HEK293 (cell line): Measurements from ENCODE around the gene SLC45A2.

ENCODE experiments used
- CTCF ChIA-PET: fragments of 350-600 bp; formaldehyde crosslinking; extraction: SDS; loops from one replicate; lab custom pipeline; 2021; ENCODE audit warnings: antibody characterized with exemption; lab: Yijun Ruan, JAX
- POLR2A ChIA-PET: fragments of 300-600 bp; formaldehyde crosslinking; extraction: SDS; loops from one replicate; lab custom pipeline; 2020; ENCODE audit warnings: antibody characterized with exemption, inconsistent platforms; lab: Yijun Ruan, JAX
- H3K27ac ChIP-seq: fragments of 200-500 bp; sonication (Bioruptor generic); 2 replicates; pipeline ENCODE4 v1.5.1; 2014; ENCODE audit warnings: low read depth, low read length, control low read depth, inconsistent platforms; ENCODE audit errors: extremely low read depth
- H3K36me3 ChIP-seq, 2 experiments: fragments of 200-500 bp in 1 of 2; sonication (Bioruptor generic) in 1 of 2; 1 replicate in 1 of 2; 2 replicates in 1 of 2; pipeline ENCODE4 v1.5.1; 2014 to 2017; ENCODE audit warnings: inconsistent platforms in 2 of 2, low read length in 2 of 2; ENCODE audit not compliant: control insufficient read depth in 2 of 2, insufficient read depth in 1 of 2
- H3K4me1 ChIP-seq: fragments of 200-500 bp; sonication (Bioruptor generic); 2 replicates; pipeline ENCODE4 v1.5.1; 2014; ENCODE audit warnings: mild to moderate bottlenecking, low read length, inconsistent platforms; ENCODE audit not compliant: control insufficient read depth, insufficient read depth
- H3K4me3 ChIP-seq: 2 replicates; pipeline ENCODE4 v1.5.1; 2011; ENCODE audit warnings: low read depth, mild to moderate bottlenecking, control low read depth, low read length, moderate library complexity
- H3K9me3 ChIP-seq: fragments of 200-500 bp; sonication (Bioruptor generic); 2 replicates; pipeline ENCODE4 v1.5.1; 2014; ENCODE audit warnings: low read depth, low read length, inconsistent platforms; ENCODE audit not compliant: control insufficient read depth, insufficient read depth
- IKZF3 ChIP-seq: fragments of 450-650 bp; IDR thresholded peaks from 2 replicates; pipeline ENCODE4 v1.5.0; 2018; ENCODE audit warnings: missing biosample characterization, mild to moderate bottlenecking, missing genetic modification characterization, moderate library complexity
- KLF10 ChIP-seq: fragments of 450-650 bp; IDR thresholded peaks from 2 replicates; pipeline ENCODE4 v1.5.1; 2018; ENCODE audit warnings: missing biosample characterization, mild to moderate bottlenecking, missing genetic modification characterization
- MYNN ChIP-seq: fragments of 450-650 bp; formaldehyde crosslinking; IDR thresholded peaks from 2 replicates; pipeline ENCODE4 v1.5.1; 2016; ENCODE audit warnings: missing biosample characterization, missing genetic modification characterization, borderline replicate concordance
- REST ChIP-seq: fragments of 450-650 bp; formaldehyde crosslinking; IDR thresholded peaks from 2 replicates; pipeline ENCODE4 v1.5.1; 2016; ENCODE audit warnings: missing biosample characterization, missing genetic modification characterization
- ZBTB11 ChIP-seq: fragments of 450-650 bp; formaldehyde crosslinking; conservative IDR thresholded peaks from 2 replicates; pipeline ENCODE4 v1.5.1; 2016; ENCODE audit warnings: low read depth, missing biosample characterization, missing genetic modification characterization
- ZBTB26 ChIP-seq: fragments of 450-650 bp; formaldehyde crosslinking; optimal IDR thresholded peaks from 2 replicates; pipeline ENCODE3; 2016; ENCODE audit warnings: missing biosample characterization, mild to moderate bottlenecking, missing genetic modification characterization
- ZBTB7A ChIP-seq: fragments of 450-650 bp; formaldehyde crosslinking; IDR thresholded peaks from 2 replicates; pipeline ENCODE4 v1.5.1; 2016; ENCODE audit warnings: low read depth, missing biosample characterization, missing genetic modification characterization
- ZFP37 ChIP-seq: fragments of 450-650 bp; formaldehyde crosslinking; IDR thresholded peaks from 2 replicates; pipeline ENCODE4 v1.5.1; 2016; ENCODE audit warnings: missing biosample characterization, missing genetic modification characterization
- ZNF121 ChIP-seq: fragments of 450-650 bp; formaldehyde crosslinking; IDR thresholded peaks from 2 replicates; pipeline ENCODE4 v1.5.1; 2016; ENCODE audit warnings: missing biosample characterization, missing genetic modification characterization
- ZNF138 ChIP-seq: fragments of 450-650 bp; formaldehyde crosslinking; IDR thresholded peaks from 2 replicates; pipeline ENCODE4 v1.5.1; 2016; ENCODE audit warnings: missing biosample characterization, missing genetic modification characterization, borderline replicate concordance
- ZNF2 ChIP-seq: fragments of 450-650 bp; formaldehyde crosslinking; IDR thresholded peaks from 2 replicates; pipeline ENCODE4 v1.5.1; 2016; ENCODE audit warnings: missing biosample characterization, missing genetic modification characterization
- ZNF202 ChIP-seq: fragments of 450-650 bp; formaldehyde crosslinking; IDR thresholded peaks from 2 replicates; pipeline ENCODE4 v1.5.1; 2016; ENCODE audit warnings: missing biosample characterization, missing genetic modification characterization, borderline replicate concordance
- ZNF223 ChIP-seq: fragments of 450-650 bp; formaldehyde crosslinking; IDR thresholded peaks from 2 replicates; pipeline ENCODE4 v1.5.1; 2016; ENCODE audit warnings: missing biosample characterization, missing genetic modification characterization
- ZNF335 ChIP-seq: fragments of 450-650 bp; formaldehyde crosslinking; conservative IDR thresholded peaks from 2 replicates; pipeline ENCODE4 v1.5.1; 2016; ENCODE audit warnings: missing biosample characterization, missing genetic modification characterization
- ZNF514 ChIP-seq: fragments of 450-650 bp; formaldehyde crosslinking; IDR thresholded peaks from 2 replicates; pipeline ENCODE4 v1.5.1; 2016; ENCODE audit warnings: missing biosample characterization, missing genetic modification characterization
- ZNF529 ChIP-seq: fragments of 450-650 bp; formaldehyde crosslinking; IDR thresholded peaks from 2 replicates; pipeline ENCODE4 v1.5.1; 2017; ENCODE audit warnings: missing genetic modification characterization, missing biosample characterization; ENCODE audit not compliant: insufficient replicate concordance
- ZNF561 ChIP-seq: fragments of 450-650 bp; IDR thresholded peaks from 2 replicates; pipeline ENCODE4 v1.5.1; 2018; ENCODE audit warnings: missing biosample characterization, missing genetic modification characterization, borderline replicate concordance

Gene SLC45A2

GRCh38 chr5:33937707-33938506 is 46.6 kb downstream of the SLC45A2 start:
- POLR2A ChIA-PET: no interaction called here
- Histone ChIP-seq H3K9me3 (no peaks in the 10 kb centered on the region), H3K27ac (no peak overlapping the region), H3K4me3 (no peak overlapping the region), H3K36me3 (no peaks in the 10 kb centered on the region), H3K4me1 (no peaks in the 10 kb centered on the region)
- CTCF ChIA-PET: no interaction called here
- TF ChIP-seq KLF10 (tag by site-specific recombination): no peak
- TF ChIP-seq ZNF561: no peak
- TF ChIP-seq ZBTB11 (tag by site-specific recombination): no peak
- TF ChIP-seq ZNF138 (tag by site-specific recombination): no peak
- no peak for TF ChIP-seq ZFP37 (tag by site-specific recombination)
- TF ChIP-seq ZNF529 (tag by site-specific recombination): no peak
- TF ChIP-seq ZNF202 (tag by site-specific recombination): no peak

GRCh38 chr5:33937017-33937706 is 47.3 kb downstream of the SLC45A2 start:
- Histone ChIP-seq H3K36me3 (no peaks in the 10 kb centered on the region), H3K4me1 (no peaks in the 10 kb centered on the region), H3K27ac (no peak overlapping the region), H3K9me3 (no peaks in the 10 kb centered on the region), H3K4me3 (no peak overlapping the region)
- TF ChIP-seq ZNF2 (tag by site-specific recombination) (no peak), ZNF514 (no peak), ZBTB7A (tag by site-specific recombination) (no peak), MYNN (no peak)
- POLR2A ChIA-PET: no interaction called here
- CTCF ChIA-PET: interaction anchor here (2.3 to 3.4 kb wide), 2 partner anchors 32 to 502 kb away, joined by 10 to 35 read pairs; no protein-coding TSS in a partner anchor

- ChIA-PET CTCF (interaction anchor here (2.3 to 3.4 kb wide), 2 partner anchors 33 to 502 kb away, joined by 10 to 35 read pairs; no protein-coding TSS in a partner anchor), POLR2A (no interaction called here)
- Histone ChIP-seq H3K9me3 (no peaks in the 10 kb centered on the region), H3K36me3 (no peaks in the 10 kb centered on the region)
- no peak for TF ChIP-seq ZNF223 (tag by site-specific recombination)
- TF ChIP-seq, all 188 proteins: peak for 0
- H3K4me3 ChIP-seq: no peak within 1 kb of the TSS; the same call in 1 of the 2 replicates
- H3K27ac ChIP-seq: no peak within 1 kb of the TSS
- H3K4me1 ChIP-seq: no peaks in the 10 kb centered on the region
Measured at GRCh38 chr5:33936381-33937016, 48.0 kb downstream of the SLC45A2 start, which contains the start of gene RXFP3. TSS of gene RXFP3 (plus strand) at chr5:33936386. CDS start at chr5:33936741, 355 bp downstream.

- no peaks in the 10 kb centered on the region for H3K36me3 ChIP-seq
- ChIA-PET POLR2A (no interaction called here), CTCF (interaction anchor here (0.6 to 3.4 kb wide), 10 partner anchors 8 to 578 kb away, joined by 3 to 35 read pairs (median 10); no protein-coding TSS in a partner anchor)
- H3K27ac ChIP-seq: no peak overlapping the region
- no peak overlapping the region; the same call in 1 of the 2 replicates for H3K4me3 ChIP-seq
- no peaks in the 10 kb centered on the region for H3K9me3 ChIP-seq
- no peaks in the 10 kb centered on the region for H3K4me1 ChIP-seq
- peak; percentile 29 for TF ChIP-seq ZBTB26 (tag by site-specific recombination)
- TF ChIP-seq ZNF335 (tag by site-specific recombination): no peak
- TF ChIP-seq ZNF121 (tag by site-specific recombination): no peak
- TF ChIP-seq REST (tag by site-specific recombination): peak; percentile 97
- TF ChIP-seq IKZF3: no peak
Measured at GRCh38 chr5:33936004-33936380, 48.5 kb downstream of the SLC45A2 start.
